ENCODE results near the gene UBALD1. TPM values are rescaled to one million over a fixed set of nuclear protein-coding genes. Genes with fewer than 3 reads are reported as not detected.

UBALD1 gene
- total and polyA plus RNA-seq, 10 of the 15 experiments (the other 5 are each of a cell fraction or from before 2014, with no cell fraction given): 0.05 to 32.7 (median 5.1) TPM

GRCh38 chr16:4601036-4601863, 13.4 kb downstream of the UBALD1 start:
- H3K4me3 ChIP-seq: no peak overlapping the region
- no peak overlapping the region for H3K4me2 ChIP-seq (ENCODE audit: control insufficient read depth, insufficient read depth)
- WGBS (ENCODE audit: insufficient coverage, insufficient replicate concordance, low lambda C conversion rate, missing lambda C conversion rate): 48% methylated on average over 18 of the region's 18 CpGs
- H3K36me3 ChIP-seq (ENCODE audit: control insufficient read depth in 2 of 2, insufficient read depth in 2 of 2, low read length in 1 of 2): no peaks in the 10 kb centered on the region
- H2AFZ ChIP-seq (ENCODE audit: control insufficient read depth, low read depth, low read length): no peak overlapping the region
- no peaks in the 10 kb centered on the region for H4K20me1 ChIP-seq (ENCODE audit: control insufficient read depth, insufficient read depth)
- POLR2A ChIA-PET: no interaction called here
- RAD21 ChIA-PET (ENCODE audit: unreplicated experiment): no interaction called here
- intact Hi-C loops (cut with micrococcal nuclease; ENCODE audit: unreplicated experiment) (no loop called here), in situ Hi-C loops (cut with MboI) (no loop called here)
- no peak overlapping the region for H3K9ac ChIP-seq (ENCODE audit: control insufficient read depth, insufficient read depth, low read length)
- no peaks in the 10 kb centered on the region; a peak in 1 of 4 replicates for H3K27me3 ChIP-seq (replicated peaks in 1 of 2; ENCODE audit: control insufficient read depth in 2 of 2, insufficient read depth in 2 of 2, low read length in 1 of 2)
- no peak for DNase-seq (ENCODE audit: low read depth, low spot score)
- no TSS peak for BruUV-seq (replicated peaks)
- no peaks in the 10 kb centered on the region for H3K79me2 ChIP-seq (ENCODE audit: control insufficient read depth, insufficient read depth, low read length)
- CTCF ChIA-PET: no interaction called here
- no peaks in the 10 kb centered on the region for H3K4me1 ChIP-seq (ENCODE audit: control insufficient read depth, insufficient read depth, low read length)
- SMC1A ChIA-PET (ENCODE audit: uncharacterized antibody, unreplicated experiment): no interaction called here
- H3K27ac ChIP-seq (ENCODE audit: control insufficient read depth, insufficient read depth): no peak overlapping the region
- no peak for FAIRE-seq
- H3K9me3 ChIP-seq (replicated peaks; ENCODE audit: control insufficient read depth, insufficient read depth, low read length): no peaks in the 10 kb centered on the region
- ATAC-seq: no peak
- TF ChIP-seq SREBF2 (IDR thresholded peaks at IDR 0.05; ENCODE audit: low read length) (no peak), EP300 (IDR thresholded peaks at IDR 0.05; ENCODE audit: borderline replicate concordance in 1 of 2, control insufficient read depth in 1 of 2, low read depth in 2 of 2, low read length in 2 of 2) (no peak), ZNF384 (IDR thresholded peaks at IDR 0.05; ENCODE audit: borderline replicate concordance, low read depth, low read length) (no peak), TAF1 (IDR thresholded peaks at IDR 0.05; ENCODE audit: borderline replicate concordance, low read depth, low read length) (no peak), LARP7 (IDR thresholded peaks at IDR 0.05) (no peak)

DNA sequence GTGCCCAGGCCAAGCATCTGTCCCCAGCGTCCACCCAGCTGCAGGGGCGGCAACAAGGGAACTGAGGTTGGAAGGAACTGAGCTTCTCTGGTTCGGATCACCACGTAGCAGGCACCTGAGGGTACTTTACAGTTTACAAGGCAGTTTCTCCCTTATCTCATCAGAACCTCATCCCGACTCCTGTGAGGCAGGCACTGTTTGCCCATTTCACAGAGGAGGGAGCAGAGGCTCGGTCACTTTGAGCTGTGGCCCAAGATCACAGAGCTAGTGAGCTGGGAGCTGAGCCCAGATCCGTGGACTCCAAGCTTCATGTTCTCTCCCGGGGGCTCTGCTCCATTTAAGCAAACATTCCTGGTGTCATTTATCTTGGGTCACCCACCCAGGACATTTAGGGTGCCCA, 15.1 kb downstream of the UBALD1 start:
- H3K36me3 ChIP-seq (ENCODE audit: control insufficient read depth in 2 of 2, insufficient read depth in 2 of 2, low read length in 1 of 2): no peaks in the 10 kb centered on the region
- ATAC-seq: no peak
- H3K27me3 ChIP-seq (replicated peaks in 1 of 2; ENCODE audit: control insufficient read depth in 2 of 2, insufficient read depth in 2 of 2, low read length in 1 of 2): no peaks in the 10 kb centered on the region; a peak in 1 of 4 replicates
- intact Hi-C loops (cut with micrococcal nuclease; ENCODE audit: unreplicated experiment) (no loop called here), in situ Hi-C loops (cut with MboI) (loop anchor here (10.0 kb wide), 1 partner anchor 65 kb away; the partner anchor contains the start of gene CDIP1)
- ChIA-PET CTCF (interaction anchor here (1.1 to 1.6 kb wide), 2 partner anchors 12 to 24 kb away, joined by 3 to 4 read pairs; partner anchors contain the start of gene MGRN1), RAD21 (ENCODE audit: unreplicated experiment) (no interaction called here), SMC1A (ENCODE audit: uncharacterized antibody, unreplicated experiment) (no interaction called here), POLR2A (no interaction called here)
- no peak overlapping the region for H3K4me3 ChIP-seq
- H2AFZ ChIP-seq (ENCODE audit: control insufficient read depth, low read depth, low read length): no peak overlapping the region
- TF ChIP-seq EP300 (IDR thresholded peaks at IDR 0.05; ENCODE audit: borderline replicate concordance in 1 of 2, control insufficient read depth in 1 of 2, low read depth in 2 of 2, low read length in 2 of 2): no peak
- no peak for TF ChIP-seq ZNF384 (IDR thresholded peaks at IDR 0.05; ENCODE audit: borderline replicate concordance, low read depth, low read length)
- TF ChIP-seq TCF3 (IDR thresholded peaks at IDR 0.05; ENCODE audit: borderline replicate concordance, insufficient read depth, low read depth, low read length): no peak
- no peak for TF ChIP-seq SUPT20H (IDR thresholded peaks at IDR 0.05; ENCODE audit: borderline replicate concordance, control insufficient read depth, low read depth, low read length)
- no peak for TF ChIP-seq RB1 (IDR thresholded peaks at IDR 0.05; ENCODE audit: borderline replicate concordance)
- TF ChIP-seq HDAC6 (IDR thresholded peaks at IDR 0.05; ENCODE audit: unreplicated experiment): no peak
- no peak for TF ChIP-seq NFYA (IDR thresholded peaks at IDR 0.05; ENCODE audit: borderline replicate concordance, low read depth, low read length)
- TF ChIP-seq MEF2B (IDR thresholded peaks at IDR 0.05; ENCODE audit: partially characterized antibody, poor library complexity, severe bottlenecking): no peak
- no peak for TF ChIP-seq FOXK2 (IDR thresholded peaks at IDR 0.05)
- TF ChIP-seq, protein P1, sequence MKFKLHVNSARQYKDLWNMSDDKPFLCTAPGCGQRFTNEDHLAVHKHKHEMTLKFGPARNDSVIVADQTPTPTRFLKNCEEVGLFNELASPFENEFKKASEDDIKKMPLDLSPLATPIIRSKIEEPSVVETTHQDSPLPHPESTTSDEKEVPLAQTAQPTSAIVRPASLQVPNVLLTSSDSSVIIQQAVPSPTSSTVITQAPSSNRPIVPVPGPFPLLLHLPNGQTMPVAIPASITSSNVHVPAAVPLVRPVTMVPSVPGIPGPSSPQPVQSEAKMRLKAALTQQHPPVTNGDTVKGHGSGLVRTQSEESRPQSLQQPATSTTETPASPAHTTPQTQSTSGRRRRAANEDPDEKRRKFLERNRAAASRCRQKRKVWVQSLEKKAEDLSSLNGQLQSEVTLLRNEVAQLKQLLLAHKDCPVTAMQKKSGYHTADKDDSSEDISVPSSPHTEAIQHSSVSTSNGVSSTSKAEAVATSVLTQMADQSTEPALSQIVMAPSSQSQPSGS (IDR thresholded peaks at IDR 0.05; ENCODE audit: low read length): no peak
- no peak for TF ChIP-seq SPI1 (IDR thresholded peaks at IDR 0.05; ENCODE audit: borderline replicate concordance, insufficient read depth, low read depth, low read length)
- TF ChIP-seq SRF (IDR thresholded peaks at IDR 0.05; ENCODE audit: low read depth in 2 of 2, low read length in 2 of 2): no peak
- WGBS (ENCODE audit: insufficient coverage, insufficient replicate concordance, low lambda C conversion rate, missing lambda C conversion rate): 51% methylated on average over 8 of the region's 8 CpGs
- H4K20me1 ChIP-seq (ENCODE audit: control insufficient read depth, insufficient read depth): no peaks in the 10 kb centered on the region
- DNase-seq (ENCODE audit: low read depth, low spot score): no peak
- BruUV-seq (replicated peaks): no TSS peak
- H3K4me2 ChIP-seq (ENCODE audit: control insufficient read depth, insufficient read depth): no peak overlapping the region
- no peaks in the 10 kb centered on the region for H3K79me2 ChIP-seq (ENCODE audit: control insufficient read depth, insufficient read depth, low read length)
- H3K4me1 ChIP-seq (ENCODE audit: control insufficient read depth, insufficient read depth, low read length): no peaks in the 10 kb centered on the region
- no peak for FAIRE-seq
- no peaks in the 10 kb centered on the region for H3K9me3 ChIP-seq (replicated peaks; ENCODE audit: control insufficient read depth, insufficient read depth, low read length)
- no peak overlapping the region for H3K27ac ChIP-seq (ENCODE audit: control insufficient read depth, insufficient read depth)
- no peak overlapping the region for H3K9ac ChIP-seq (ENCODE audit: control insufficient read depth, insufficient read depth, low read length)

All from GM12878 (cell line).